Common myeloid progenitor, CD34-positive (primary cell): ENCODE results near the gene TOMM40.

Source experiments
- CTCF ChIA-PET: fragments of 350-600 bp; sonication (Branson Sonifier 250); formaldehyde crosslinking; loops from one replicate; lab custom pipeline; 2021; ENCODE audit warnings: antibody characterized with exemption; lab: Charles Lee
- POLR2A ChIA-PET: fragments of 350-600 bp; sonication (Branson Sonifier 250); formaldehyde crosslinking; loops from one replicate; lab custom pipeline; 2021; ENCODE audit warnings: antibody characterized with exemption; lab: Charles Lee
- DNase-seq, 3 donors: peaks; one replicate each; pipeline versions ENCODE4 v3.0.0 to v3.0.0-alpha.2; 2013
- H3K27ac ChIP-seq, 2 experiments: 1 replicate in 1 of 2; 2 replicates in 1 of 2; pipeline ENCODE4 v1.7.0; 2013; ENCODE audit warnings: inconsistent platforms in 2 of 2, low read length in 2 of 2, mild to moderate bottlenecking in 2 of 2, low read depth in 1 of 2, moderate library complexity in 1 of 2; ENCODE audit not compliant: severe bottlenecking in 2 of 2, insufficient read depth in 1 of 2, poor library complexity in 1 of 2
- H3K27me3 ChIP-seq, 5 experiments: replicated peaks in 2 of 5; 1 replicate in 3 of 5; 2 replicates in 2 of 5; pipeline versions ENCODE4 v1.6.1 to v1.7.0; 2013; ENCODE audit warnings: low read length in 4 of 5, mild to moderate bottlenecking in 2 of 5, moderate library complexity in 2 of 5, inconsistent platforms in 1 of 5; ENCODE audit not compliant: insufficient read depth in 5 of 5, control insufficient read depth in 4 of 5
- H3K36me3 ChIP-seq, 4 experiments: 1 replicate in 2 of 4; 2 replicates in 2 of 4; pipeline versions ENCODE4 v1.6.1 to v1.7.0; 2013; ENCODE audit warnings: low read length in 3 of 4, control low read depth in 1 of 4, mild to moderate bottlenecking in 1 of 4; ENCODE audit not compliant: control insufficient read depth in 4 of 4, insufficient read depth in 4 of 4
- H3K4me1 ChIP-seq, 4 experiments: 1 replicate in 3 of 4; 2 replicates in 1 of 4; pipeline versions ENCODE4 v1.6.1 to v1.7.1; 2013; ENCODE audit warnings: low read length in 3 of 4, mild to moderate bottlenecking in 3 of 4, control low read depth in 1 of 4, inconsistent platforms in 1 of 4, moderate library complexity in 1 of 4; ENCODE audit not compliant: control insufficient read depth in 4 of 4, insufficient read depth in 4 of 4; ENCODE audit errors: control extremely low read depth in 1 of 4
- H3K4me3 ChIP-seq, 7 experiments: 1 replicate in 4 of 7; 2 replicates in 3 of 7; pipeline versions ENCODE4 v1.5.1 to v1.7.0; 2013; ENCODE audit warnings: mild to moderate bottlenecking in 7 of 7, low read length in 6 of 7, moderate library complexity in 6 of 7, inconsistent platforms in 2 of 7, low read depth in 2 of 7, control low read depth in 1 of 7; ENCODE audit not compliant: insufficient read depth in 4 of 7, control insufficient read depth in 1 of 7; ENCODE audit errors: extremely low read depth in 1 of 7
- H3K9me3 ChIP-seq, 5 experiments: 1 replicate in 4 of 5; 2 replicates in 1 of 5; pipeline versions ENCODE4 v1.6.1 to v1.7.1; 2013; ENCODE audit warnings: low read length in 4 of 5, mild to moderate bottlenecking in 2 of 5, inconsistent platforms in 1 of 5, low read depth in 1 of 5, moderate library complexity in 1 of 5; ENCODE audit not compliant: control insufficient read depth in 4 of 5, insufficient read depth in 2 of 5; ENCODE audit errors: control extremely low read depth in 1 of 5
- WGBS: methylation state at CpG from one replicate; pipeline ENCODE4 v1.1.5; 2013; ENCODE audit not compliant: insufficient coverage; 5-methylcytosine and 5-hydroxymethylcytosine counted together

The TOMM40 gene

GRCh38 chr19:44939668-44940067 lies 48.6 kb downstream of the TOMM40 start:
- Histone ChIP-seq H3K9me3 (no peaks in the 10 kb centered on the region), H3K27ac (no peak overlapping the region), H3K4me1 (peaks cover 0 to 12% (median 6%) of the 10 kb centered on the region in 4 experiments), H3K36me3 (no peaks in the 10 kb centered on the region), H3K4me3 (no peak overlapping the region), H3K27me3 (no peaks in the 10 kb centered on the region)
- CTCF ChIA-PET, result no interaction called here
- POLR2A ChIA-PET, result no interaction called here
- WGBS, result 100% methylated on average over 3 of the region's 5 CpGs
- DNase-seq, result no peak

- Histone ChIP-seq H3K4me1 (peaks cover 0 to 12% (median 6%) of the 10 kb centered on the region in 4 experiments), H3K4me3 (no peak within 1 kb of the TSS), H3K27me3 (no peaks in the 10 kb centered on the region), H3K27ac (no peak within 1 kb of the TSS), H3K9me3 (no peaks in the 10 kb centered on the region), H3K36me3 (no peaks in the 10 kb centered on the region)
- 96% methylated on average over 10 of the region's 14 CpGs for WGBS
- ChIA-PET CTCF (no interaction called here), POLR2A (no interaction called here)
- no peak for DNase-seq
Measured at GRCh38 chr19:44942067-44942571, 51.1 kb downstream of the TOMM40 start, which contains the start of gene APOC4. Gene APOC4, plus strand, starts transcription at chr19:44942237. Its CDS starts 41 bp downstream, at chr19:44942278.

- CTCF ChIA-PET, result no interaction called here
- 22% methylated on average over 8 of the region's 10 CpGs for WGBS
- no peaks in the 10 kb centered on the region for H3K27me3 ChIP-seq
- peaks cover 0 to 12% (median 6%) of the 10 kb centered on the region in 4 experiments for H3K4me1 ChIP-seq
- POLR2A ChIA-PET, result no interaction called here
- peak; percentile 14 to 71 (median 59) for DNase-seq
- H3K4me3 ChIP-seq, result no peak overlapping the region
- no peaks in the 10 kb centered on the region for H3K9me3 ChIP-seq
- H3K27ac ChIP-seq, result no peak overlapping the region
- no peaks in the 10 kb centered on the region for H3K36me3 ChIP-seq
Measured at GRCh38 chr19:44943801-44944249, 52.8 kb downstream of the TOMM40 start.

- H3K4me3 ChIP-seq, result no peak overlapping the region
- H3K27ac ChIP-seq, result no peak overlapping the region
- CTCF ChIA-PET, result no interaction called here
- H3K36me3 ChIP-seq, result peaks cover 0 to 12% (median 0%) of the 10 kb centered on the region in 4 experiments
- WGBS, result 88% methylated on average over 12 of the region's 13 CpGs
- POLR2A ChIA-PET, result no interaction called here
- no peak for DNase-seq
- H3K9me3 ChIP-seq, result no peaks in the 10 kb centered on the region
- H3K27me3 ChIP-seq, result no peaks in the 10 kb centered on the region
- H3K4me1 ChIP-seq, result peaks cover 0 to 12% (median 6%) of the 10 kb centered on the region in 4 experiments
Measured at GRCh38 chr19:44947041-44947581, 56.1 kb downstream of the TOMM40 start.

GRCh38 chr19:44948237-44948636 lies 57.2 kb downstream of the TOMM40 start:
- POLR2A ChIA-PET, result no interaction called here
- DNase-seq, result no peak
- Histone ChIP-seq H3K36me3 (peaks cover 0 to 12% (median 0%) of the 10 kb centered on the region in 4 experiments), H3K4me1 (peaks cover 0 to 12% (median 6%) of the 10 kb centered on the region in 4 experiments), H3K4me3 (no peak overlapping the region), H3K27ac (no peak overlapping the region), H3K9me3 (no peaks in the 10 kb centered on the region), H3K27me3 (no peaks in the 10 kb centered on the region)
- CTCF ChIA-PET, result interaction anchor here (0.7 to 10.4 kb wide), 2 partner anchors 39 to 45 kb away, joined by 4 to 102 read pairs; partner anchors contain the start of gene APOE
- 60% methylated on average over 1 of the region's 5 CpGs for WGBS

- POLR2A ChIA-PET, result no interaction called here
- CTCF ChIA-PET, result interaction anchor here (2.2 to 10.4 kb wide), 3 partner anchors 37 to 54 kb away, joined by 7 to 102 read pairs (median 72); partner anchors contain the start of genes APOC1 and APOE
Measured at GRCh38 chr19:44948763-44949374, 57.8 kb downstream of the TOMM40 start.

GRCh38 chr19:44949550-44949949 lies 58.5 kb downstream of the TOMM40 start:
- Histone ChIP-seq H3K4me1 (peaks cover 5 to 11% (median 8%) of the 10 kb centered on the region in 4 experiments), H3K27ac (no peak overlapping the region), H3K36me3 (peaks cover 0 to 12% (median 0%) of the 10 kb centered on the region in 4 experiments), H3K4me3 (no peak overlapping the region), H3K9me3 (no peaks in the 10 kb centered on the region), H3K27me3 (no peaks in the 10 kb centered on the region)
- no peak for DNase-seq
- WGBS, result 87% methylated on average over 3 of the region's 9 CpGs
- POLR2A ChIA-PET, result no interaction called here
- CTCF ChIA-PET, result interaction anchor here (2.2 to 10.4 kb wide), 3 partner anchors 37 to 55 kb away, joined by 7 to 102 read pairs (median 72); partner anchors contain the start of genes APOC1 and APOE

More at GRCh38 chr19:44948763-44949374, 57.8 kb downstream of the TOMM40 start:
- 97% methylated on average over 5 of the region's 5 CpGs for WGBS
- Histone ChIP-seq H3K4me3 (no peak overlapping the region), H3K9me3 (no peaks in the 10 kb centered on the region), H3K36me3 (peaks cover 0 to 12% (median 0%) of the 10 kb centered on the region in 4 experiments), H3K27me3 (no peaks in the 10 kb centered on the region), H3K4me1 (peaks cover 0 to 12% (median 4%) of the 10 kb centered on the region in 4 experiments), H3K27ac (no peak overlapping the region)
- DNase-seq, result no peak
